HL-60/S4 treated with retinoic acid at 250 ng/mL for 4 days and 3 days (cell line): Measurements from ENCODE around the gene KIF20B.
"Not testable (repeated sequence)": the region's sequence is repeated elsewhere in the genome, so short reads cannot be mapped to it uniquely, and the experiment has no call there.

Experiments used
- in situ Hi-C: fragments of 300-500 bp; cut with MboI; formaldehyde crosslinking; loops from 2 replicates; pipeline ENCODE4 v1.7.0; 2022; ENCODE audit warnings: low sequenced_read_pairs

KIF20B gene

GRCh38 chr10:89690027-89690426 lies 11.4 kb upstream of the KIF20B start:
- in situ Hi-C loops = no loop called here

DNA sequence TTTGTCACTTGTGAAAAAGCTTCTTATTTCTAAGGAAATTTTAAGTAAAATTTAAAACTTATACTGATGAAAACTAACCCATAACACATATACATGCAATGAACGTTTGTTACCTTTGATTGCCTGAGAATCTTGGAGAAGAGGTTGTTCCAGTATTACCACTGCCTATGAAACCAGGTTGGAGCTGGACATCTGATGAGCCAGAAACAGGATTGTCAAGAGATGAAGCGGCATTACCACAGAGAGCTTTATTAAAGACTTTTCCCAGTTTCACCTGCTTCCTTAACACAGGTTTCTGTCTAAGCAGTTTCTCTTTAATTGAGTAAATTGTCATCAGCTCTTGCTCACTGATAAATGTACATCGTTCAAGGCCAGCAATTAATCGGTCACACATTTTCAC lies 9.0 kb upstream of the KIF20B start:
- in situ Hi-C loops = no loop called here

DNA sequence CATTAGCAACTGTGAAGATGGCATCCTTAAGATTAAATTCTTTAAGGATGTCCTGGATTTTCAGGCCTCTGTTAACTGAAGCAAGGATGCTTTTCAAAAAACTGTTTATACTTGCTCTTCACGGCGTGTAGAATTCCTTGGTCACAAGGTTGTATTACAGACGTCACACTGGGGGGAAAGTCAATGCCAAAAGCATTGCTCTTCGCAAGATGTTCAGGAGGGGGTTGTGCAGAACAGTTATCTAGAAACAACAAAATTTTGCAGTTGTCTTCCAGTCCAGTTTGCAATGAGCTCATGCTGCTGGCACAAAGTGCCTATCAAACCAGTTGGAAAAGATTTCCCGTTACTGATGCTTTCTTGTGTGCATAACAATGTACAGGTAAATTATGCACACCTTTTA lies 8.2 kb upstream of the KIF20B start:
- in situ Hi-C loops = no loop called here

DNA sequence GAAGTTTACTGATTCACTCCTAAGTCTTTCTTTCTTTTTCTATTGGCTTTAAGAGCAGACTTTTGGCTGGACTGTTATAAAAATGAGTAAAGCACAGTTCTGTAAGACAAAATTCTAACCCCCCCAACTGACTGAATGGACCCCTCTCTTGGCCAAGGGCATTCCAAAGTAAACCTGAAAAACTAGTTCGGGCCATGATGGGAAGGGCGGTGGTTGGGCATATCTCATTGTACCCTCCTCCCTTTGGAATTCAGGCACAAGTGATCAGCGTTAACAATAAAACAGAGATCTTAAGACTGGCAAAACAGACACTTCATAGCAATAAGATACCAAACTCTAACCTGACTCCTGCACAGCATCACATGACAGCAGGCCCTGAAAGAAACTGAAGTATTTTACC lies 6.1 kb upstream of the KIF20B start:
- in situ Hi-C loops = no loop called here

- in situ Hi-C loops = no loop called here
These were observed 3.4 kb upstream of the KIF20B start for GRCh38 chr10:89697946-89698345.

DNA sequence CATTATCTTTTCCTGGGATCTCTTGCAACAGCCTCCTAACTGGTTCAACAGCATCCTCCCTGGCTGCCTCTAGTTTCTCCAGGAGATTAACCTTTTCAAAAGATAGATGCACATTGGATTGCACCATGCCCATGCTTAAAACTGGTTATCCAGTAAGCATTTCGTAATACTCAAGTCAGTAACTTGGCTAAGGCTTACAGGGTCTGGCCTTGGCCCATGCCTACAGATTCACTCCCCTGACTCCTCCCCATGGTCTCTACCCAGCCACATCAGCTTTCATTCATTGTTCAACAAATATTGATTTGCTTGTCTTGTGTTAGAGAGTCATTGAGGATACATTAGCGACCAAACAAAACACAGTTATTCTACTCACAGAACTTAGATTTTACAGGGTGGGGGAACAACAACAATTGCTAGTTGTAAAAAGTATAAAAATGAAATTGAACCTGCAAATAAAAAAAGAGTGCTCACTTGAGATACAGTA lies 1.8 kb upstream of the KIF20B start:
- in situ Hi-C loops = no loop called here

GRCh38 chr10:89700923-89701241 lies 508 bp upstream of the KIF20B start:
- in situ Hi-C loops = no loop called here

GRCh38 chr10:89702121-89702480 lies 711 bp downstream of the KIF20B start:
- in situ Hi-C loops = no loop called here

DNA sequence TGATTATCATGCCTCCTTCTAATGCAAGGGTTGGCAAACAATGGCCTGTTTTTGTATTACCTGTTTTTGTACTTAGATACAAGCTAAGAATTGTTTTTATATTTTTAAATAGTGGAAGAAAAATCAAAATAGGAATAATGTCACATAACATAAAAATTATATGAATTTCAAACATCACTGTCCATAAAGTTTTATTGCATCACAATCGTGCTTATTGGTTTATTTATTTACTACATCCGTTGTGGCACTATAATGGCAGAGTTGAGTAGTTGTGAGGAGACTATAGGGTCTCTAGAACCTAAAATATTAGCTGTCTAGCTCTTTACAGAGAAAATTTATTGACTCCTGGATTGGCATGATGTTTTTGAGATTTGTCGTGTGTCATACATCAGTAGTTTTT lies 4.1 kb downstream of the KIF20B start:
- in situ Hi-C loops = no loop called here

- in situ Hi-C loops = no loop called here
These were observed 4.6 kb downstream of the KIF20B start for GRCh38 chr10:89706011-89706410.

DNA sequence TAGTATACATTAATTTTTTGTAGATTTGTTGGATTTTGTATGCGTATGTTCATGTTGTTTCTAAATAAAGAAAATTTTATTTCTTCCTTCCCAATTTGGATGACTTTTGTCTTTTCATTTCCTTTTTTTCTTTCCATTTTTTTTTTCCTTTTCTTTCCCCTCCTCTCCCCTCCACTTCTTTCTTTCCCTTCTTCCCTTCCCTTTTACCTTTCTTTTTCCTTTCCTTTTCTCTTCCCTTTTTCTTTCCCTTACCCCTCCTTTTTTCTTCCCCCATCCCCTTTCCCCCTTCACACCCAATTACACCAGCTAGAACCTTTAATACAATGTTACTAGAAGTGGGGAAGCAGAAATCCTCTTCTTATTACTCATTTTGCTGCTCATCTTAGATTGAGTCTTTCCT lies 6.0 kb downstream of the KIF20B start:
- in situ Hi-C loops = no loop called here

DNA sequence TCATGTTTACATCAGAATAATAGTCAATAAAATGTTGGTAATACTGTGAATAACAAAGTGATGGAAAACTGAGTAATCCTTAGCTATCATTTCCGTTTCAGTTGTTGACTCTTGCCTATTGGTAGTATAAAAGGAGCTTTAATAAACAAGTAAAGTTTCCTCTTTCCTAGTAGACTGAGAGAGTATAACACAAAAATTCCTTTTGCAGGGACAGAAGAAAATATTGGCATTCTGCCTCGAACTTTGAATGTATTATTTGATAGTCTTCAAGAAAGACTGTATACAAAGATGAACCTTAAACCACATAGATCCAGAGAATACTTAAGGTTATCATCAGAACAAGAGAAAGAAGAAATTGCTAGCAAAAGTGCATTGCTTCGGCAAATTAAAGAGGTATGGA lies 9.4 kb downstream of the KIF20B start:
- in situ Hi-C loops = no loop called here

GRCh38 chr10:89734616-89735015 lies 33.2 kb downstream of the KIF20B start:
- in situ Hi-C loops = no loop called here

DNA sequence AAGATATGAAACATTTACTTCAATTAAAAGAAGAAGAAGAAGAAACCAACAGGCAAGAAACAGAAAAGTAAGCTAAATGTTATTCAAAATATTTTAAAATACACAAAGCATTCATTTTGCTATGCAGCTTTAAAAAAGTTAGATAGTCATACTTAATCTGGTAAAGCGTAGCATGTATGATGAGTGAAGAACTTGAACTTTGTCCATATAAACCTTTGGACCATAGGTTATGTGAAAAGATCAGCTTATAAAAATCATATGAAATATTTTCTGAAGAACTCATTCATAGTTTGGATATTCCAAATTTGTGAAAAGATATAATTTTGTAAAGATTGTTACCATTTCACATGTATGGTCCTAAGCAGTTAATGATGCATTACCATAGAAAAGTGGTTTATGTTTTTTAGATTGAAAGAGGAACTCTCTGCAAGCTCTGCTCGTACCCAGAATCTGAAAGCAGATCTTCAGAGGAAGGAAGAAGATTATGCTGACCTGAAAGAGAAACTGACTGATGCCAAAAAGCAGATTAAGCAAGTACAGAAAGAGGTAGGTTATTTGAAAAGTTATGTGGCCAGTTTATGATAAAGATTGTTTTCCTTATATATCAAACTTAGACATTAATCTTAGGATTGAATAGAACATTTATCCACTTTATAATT lies 37.3 kb downstream of the KIF20B start:
- in situ Hi-C loops = no loop called here

DNA sequence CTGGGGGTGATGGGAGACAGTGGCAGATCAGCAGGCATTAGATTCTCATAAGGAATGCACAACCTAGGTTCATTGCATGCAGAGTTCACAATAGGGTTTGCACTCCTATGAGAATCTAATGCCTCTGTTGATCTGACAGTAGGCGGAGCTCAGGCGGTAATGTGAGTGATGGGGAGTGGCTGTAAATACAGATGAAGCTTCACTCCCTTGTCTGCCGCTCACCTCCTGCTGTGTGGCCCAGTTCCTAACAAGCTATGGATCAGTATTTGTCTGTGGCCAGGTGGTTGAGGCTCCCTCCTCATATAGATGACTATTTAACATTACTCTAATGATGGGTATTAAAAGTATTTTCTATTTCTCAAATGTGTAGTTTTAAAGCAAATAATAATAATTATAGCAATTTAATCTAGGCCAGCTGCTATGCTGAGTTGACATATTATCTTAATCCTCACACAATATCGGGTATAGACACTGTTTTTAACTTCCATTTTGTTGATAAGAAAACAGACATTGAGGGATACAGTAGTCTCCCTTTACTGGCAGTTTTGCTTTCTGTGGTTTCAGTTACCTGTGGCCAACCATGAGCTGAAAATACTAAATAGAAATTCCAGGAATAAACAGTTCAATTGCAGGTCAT lies 39.9 kb downstream of the KIF20B start:
- in situ Hi-C loops = no loop called here

DNA sequence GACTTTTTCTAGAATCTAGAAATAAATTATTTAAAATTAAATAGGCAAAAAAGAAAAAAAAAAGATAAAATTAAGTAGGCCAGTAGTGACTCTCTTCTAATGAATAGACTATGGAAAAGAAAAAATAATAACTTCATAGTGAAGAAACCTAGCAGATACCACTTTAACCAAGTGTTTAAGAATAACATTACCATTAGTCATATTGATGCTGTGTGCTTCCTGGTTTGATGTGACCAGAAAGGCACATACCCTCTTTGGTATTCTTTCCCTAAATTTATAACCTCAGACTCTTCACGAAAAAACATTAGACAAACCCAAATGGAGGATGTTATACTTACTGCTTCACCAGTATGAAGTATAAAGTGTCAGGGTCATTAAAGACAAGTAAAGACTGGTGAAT lies 42.6 kb downstream of the KIF20B start:
- in situ Hi-C loops = no loop called here

GRCh38 chr10:89745903-89746302 lies 44.5 kb downstream of the KIF20B start:
- in situ Hi-C loops = no loop called here

DNA sequence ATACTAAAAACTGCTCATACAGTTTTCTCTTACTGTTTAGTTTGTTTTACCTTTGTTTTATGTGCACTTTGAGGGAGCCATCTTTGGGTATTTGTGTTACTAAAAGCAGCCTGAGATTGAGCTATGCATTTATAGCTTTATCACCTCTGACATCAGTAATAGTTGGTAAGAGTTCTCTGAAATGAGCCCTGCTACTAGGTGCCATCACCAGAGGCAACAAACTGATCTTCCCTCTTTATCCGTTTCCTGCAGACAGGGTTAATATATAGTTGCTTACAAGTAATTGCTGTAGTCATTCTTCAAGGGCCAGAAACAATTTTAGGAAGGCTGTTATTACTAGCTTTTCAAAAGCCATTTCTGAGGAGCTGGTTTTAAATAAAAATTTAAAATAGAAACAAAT lies 49.1 kb downstream of the KIF20B start:
- in situ Hi-C loops = no loop called here

DNA sequence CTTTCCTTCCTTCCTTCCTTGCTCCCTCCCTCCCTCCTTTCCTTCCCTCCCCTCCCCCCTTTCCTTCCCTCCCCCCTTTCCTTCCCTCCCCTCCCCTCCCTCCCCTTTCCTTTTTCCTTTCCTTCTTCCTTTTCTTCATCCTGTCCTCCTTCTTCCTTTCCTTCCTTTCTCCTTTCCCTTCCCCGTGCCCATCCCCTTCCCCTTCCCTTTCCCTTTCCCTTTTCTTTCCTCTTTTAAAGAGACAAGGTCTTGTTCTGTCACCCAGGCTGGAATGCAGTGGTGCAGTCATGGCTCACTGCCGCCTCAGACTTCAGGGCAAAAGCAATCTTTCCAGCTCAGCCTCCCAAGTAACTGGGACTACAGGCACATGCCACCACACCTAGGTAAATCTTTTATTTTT lies 54.0 kb downstream of the KIF20B start:
- in situ Hi-C loops = no loop called here

- in situ Hi-C loops = no loop called here
These were observed 58.1 kb downstream of the KIF20B start for GRCh38 chr10:89759531-89759930.

DNA sequence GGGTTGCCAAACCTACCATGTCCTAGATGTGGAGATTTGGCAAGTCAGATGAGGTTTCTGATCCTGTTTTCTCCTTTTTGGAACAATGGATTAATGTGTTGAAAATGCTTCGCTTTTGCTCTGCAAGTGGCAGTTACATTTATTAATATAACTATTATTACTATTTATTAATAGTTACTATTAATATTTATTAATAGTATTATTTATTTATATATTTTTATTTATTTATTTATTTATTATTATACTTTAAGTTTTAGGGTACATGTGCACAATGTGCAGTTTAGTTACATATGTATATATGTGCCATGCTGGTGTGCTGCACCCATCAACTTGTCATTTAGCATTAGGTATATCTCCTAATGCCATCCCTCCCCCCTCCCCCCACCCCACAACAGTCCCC lies 62.3 kb downstream of the KIF20B start:
- in situ Hi-C loops = not testable (repeated sequence)

DNA sequence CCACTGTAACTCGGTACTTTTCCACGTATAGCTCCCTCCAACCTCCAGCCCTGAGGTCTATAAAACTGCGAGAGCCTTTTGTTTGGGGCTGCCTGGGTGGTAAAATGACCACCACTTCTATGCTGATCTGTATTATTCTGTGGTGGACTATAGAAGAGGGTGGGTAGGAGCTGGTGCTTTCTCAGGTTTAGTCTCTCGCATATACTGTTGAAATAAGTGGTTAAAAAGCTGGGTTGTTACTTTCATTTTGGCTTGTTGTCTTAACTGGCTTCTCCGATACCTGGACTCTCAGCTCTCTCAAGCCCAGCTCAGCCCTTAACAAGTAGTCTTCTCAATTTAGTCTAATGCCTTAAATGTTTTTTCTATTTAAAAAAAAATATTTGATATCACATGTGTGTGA lies 70.3 kb downstream of the KIF20B start:
- in situ Hi-C loops = no loop called here

- in situ Hi-C loops = no loop called here
These were observed 71.7 kb downstream of the KIF20B start for GRCh38 chr10:89773081-89773480.
